Motor neuron (in vitro differentiated cells): ENCODE data around the gene TMEM170B. TPM values are rescaled to one million over a fixed set of nuclear protein-coding genes. Genes with fewer than 3 reads are reported as not detected.

Experiments used
- ATAC-seq, 8 experiments: fragments of 200-7000 bp; cut with Tn5 transposase; replicated peaks in 6 of 8; 2 replicates each; pipeline ENCODE4 v1.8.0; 2021; ENCODE audit warnings: mild to moderate bottlenecking in 8 of 8, moderate library complexity in 8 of 8
- H3K27ac ChIP-seq, 2 donors: fragments of 250-450 bp; sonication (Bioruptor Pico); 2 replicates each; pipeline ENCODE4 v1.9.0; 2021; ENCODE audit warnings: antibody characterized with exemption in 2 of 2, mild to moderate bottlenecking in 2 of 2, moderate library complexity in 1 of 2
- H3K4me1 ChIP-seq, 2 donors: fragments of 250-450 bp; sonication (Bioruptor Pico); replicated peaks in 1 of 2; 2 replicates each; pipeline ENCODE4 v1.6.1; 2021; ENCODE audit warnings: antibody characterized with exemption in 2 of 2, mild to moderate bottlenecking in 2 of 2, moderate library complexity in 1 of 2
- H3K4me3 ChIP-seq, 5 donors: fragments of 250-450 bp; sonication (Bioruptor Pico); 2 replicates each; pipeline ENCODE4 v1.9.0; 2021; ENCODE audit warnings: antibody characterized with exemption in 5 of 5, mild to moderate bottlenecking in 5 of 5, moderate library complexity in 4 of 5
- WGBS, 10 experiments: fragments of 450-650 bp; shearing (Covaris generic); methylation state at CpG; one replicate each; pipeline ENCODE4 v1.0.0; 2022; 5-methylcytosine and 5-hydroxymethylcytosine counted together
- in situ Hi-C, 9 experiments: fragments of 400-800 bp; cut with MboI; loops; one replicate each; pipeline ENCODE4 v1.15.0; 2021; ENCODE audit warnings: low sequenced_read_pairs in 9 of 9, low pct_unique_long_range_greater_than_20kb in 2 of 9; ENCODE audit not compliant: unreplicated experiment in 9 of 9
- total RNA-seq, 8 experiments: library from RNA; unstranded; fragments of 300-600 nt; gene quantifications; 2 replicates each; pipeline versions ENCODE4 v1.2.3 to v1.2.4, GENCODE V29; 2022

Gene TMEM170B
- total RNA-seq, 8 experiments from 2014 or later: 1.0 to 24.1 (median 20.4) TPM

DNA sequence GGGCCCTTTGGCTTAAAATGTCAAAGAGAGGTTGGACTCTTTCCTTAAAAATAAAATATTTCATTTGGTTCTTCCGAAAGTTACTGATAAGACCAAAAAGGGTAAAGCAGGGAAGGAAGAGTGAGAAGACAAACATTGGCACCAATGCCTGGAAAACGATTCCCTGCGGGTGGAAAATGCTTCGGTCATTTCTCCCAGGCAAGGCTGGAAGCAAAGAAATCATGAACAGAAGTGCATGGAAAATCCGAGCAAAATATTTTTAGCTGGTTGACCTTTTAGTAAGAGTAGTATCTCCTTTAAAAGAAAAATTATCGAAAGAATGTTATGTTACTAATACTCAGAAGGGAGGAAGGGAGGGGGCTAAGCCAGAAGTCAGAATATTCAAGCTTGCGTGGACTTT is 62.7 kb downstream of the TMEM170B start:
- ATAC-seq: no peak
- Histone ChIP-seq H3K4me1 (no peaks in the 10 kb centered on the region), H3K4me3 (no peak overlapping the region), H3K27ac (no peak overlapping the region)
- 26 to 100% (median 89%) methylated on average over 1 to 7 of the region's 7 CpGs for WGBS, 10 experiments
- in situ Hi-C loops: loop anchor here in 1 of 9 experiments (25.0 kb wide), 1 partner anchor 1012 kb away; no protein-coding TSS in a partner anchor

DNA sequence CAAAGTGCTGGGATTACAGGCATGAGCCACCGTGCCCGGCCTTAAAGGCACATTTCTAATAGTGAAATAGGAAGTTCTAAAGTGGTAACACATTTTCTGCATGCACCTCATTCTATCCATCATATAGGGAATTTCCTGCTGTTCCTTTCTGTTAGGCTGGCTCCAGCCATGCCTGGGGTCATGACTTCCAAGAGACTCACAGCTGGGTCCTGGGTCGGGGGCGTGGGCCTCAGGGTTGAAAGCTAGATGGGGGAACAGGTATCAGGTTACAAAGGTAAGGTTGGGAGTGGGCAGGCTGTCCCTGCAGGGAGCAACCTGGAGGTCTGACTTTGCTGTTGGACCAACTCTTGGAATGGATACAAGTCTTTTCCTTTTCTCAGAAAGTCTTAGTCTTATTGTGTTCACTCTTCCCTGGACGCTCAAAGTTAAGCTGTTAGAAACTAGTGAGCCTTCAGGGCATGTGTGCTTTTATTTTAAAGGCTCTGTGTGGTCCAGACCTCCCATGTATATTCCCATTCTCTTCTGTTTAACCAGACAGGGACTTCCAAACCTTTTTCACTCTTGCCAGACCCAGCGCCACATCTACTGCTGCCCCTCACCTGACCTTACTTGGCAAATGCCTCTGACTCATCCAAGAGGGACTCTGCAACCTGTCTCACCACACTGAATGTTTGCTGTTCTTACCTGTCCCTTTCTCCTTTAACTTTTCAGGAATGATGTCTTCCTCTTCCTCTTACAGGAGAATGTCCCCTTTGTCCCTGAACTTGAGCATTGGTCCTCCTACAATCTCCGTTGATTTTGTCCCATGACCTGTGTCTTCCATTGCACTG is 64.4 kb downstream of the TMEM170B start:
- ATAC-seq: no peak
- WGBS, 10 experiments: 51 to 98% (median 77%) methylated on average over 1 to 5 of the region's 7 CpGs
- Histone ChIP-seq H3K27ac (no peak overlapping the region), H3K4me3 (no peak overlapping the region), H3K4me1 (peaks cover 2 to 4% of the 10 kb centered on the region in 2 donors)
- in situ Hi-C loops: loop anchor here in 1 of 9 experiments (25.0 kb wide), 1 partner anchor 1010 kb away; no protein-coding TSS in a partner anchor

DNA sequence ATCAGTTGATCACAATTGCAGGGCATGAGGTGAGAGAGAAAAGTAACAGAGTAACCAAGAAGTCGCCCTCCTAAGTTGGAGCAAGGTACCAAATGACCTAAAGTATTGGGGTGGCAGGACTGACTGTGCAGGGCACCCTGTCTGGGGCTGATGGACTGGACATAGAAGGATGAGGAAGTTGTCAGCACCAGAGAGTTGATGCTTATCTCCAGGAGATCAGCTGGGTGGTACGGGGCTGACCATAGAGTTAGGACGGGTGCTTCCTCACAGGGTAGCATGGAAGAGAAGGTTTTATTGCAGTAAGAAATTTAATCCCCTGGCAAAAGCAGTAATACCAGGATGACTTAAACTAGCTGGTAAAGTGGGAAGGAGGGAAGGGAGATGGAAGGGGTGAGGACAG is 66.7 kb downstream of the TMEM170B start:
- Histone ChIP-seq H3K4me1 (peaks cover 2 to 4% of the 10 kb centered on the region in 2 donors), H3K27ac (no peak overlapping the region), H3K4me3 (no peak overlapping the region)
- in situ Hi-C loops: loop anchor here in 1 of 9 experiments (25.0 kb wide), 1 partner anchor 1008 kb away; no protein-coding TSS in a partner anchor
- 40 to 95% (median 92%) methylated on average over 1 to 3 of the region's 3 CpGs; no CpG with 5 or more reads in 3 of the 10 experiments for WGBS, 10 experiments
- no peak for ATAC-seq

DNA sequence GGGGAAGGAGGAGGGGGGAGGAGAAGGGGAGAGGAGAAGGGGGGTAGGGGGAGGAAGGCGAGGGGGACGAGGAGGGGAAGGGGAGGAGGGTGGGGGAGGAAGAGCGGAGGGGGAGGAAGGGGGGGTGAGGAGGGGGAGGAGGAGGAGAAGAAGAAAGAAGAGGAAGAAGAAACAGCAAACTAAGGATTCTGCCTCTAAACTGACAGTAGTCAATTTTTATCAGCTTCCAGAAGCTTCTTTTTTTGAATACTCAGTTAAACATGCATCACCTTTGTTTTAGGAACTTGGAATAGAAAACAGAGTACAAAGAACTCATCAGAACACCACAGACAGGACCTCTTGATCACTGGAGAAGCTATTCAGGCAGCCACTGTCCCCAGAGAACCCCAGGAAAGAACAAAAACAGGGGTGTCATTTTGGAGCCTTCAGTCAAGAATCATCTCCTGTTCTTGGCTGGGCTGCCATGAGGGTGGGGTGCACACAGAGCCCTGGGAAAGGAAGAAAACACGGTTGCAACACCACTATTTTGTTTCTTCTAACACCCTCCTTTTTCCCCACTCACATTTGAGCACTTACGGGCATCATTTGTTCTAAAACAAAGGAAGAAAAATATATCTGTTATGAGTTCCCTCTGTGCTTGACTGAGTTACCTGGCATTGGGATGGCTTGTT is 67.4 kb downstream of the TMEM170B start:
- WGBS, 10 experiments: 0 to 90% (median 58%) methylated on average over 1 to 2 of the region's 5 CpGs; no CpG with 5 or more reads in 2 of the 10 experiments
- no peak overlapping the region for H3K27ac ChIP-seq
- no peak for ATAC-seq
- H3K4me1 ChIP-seq: peaks cover 2 to 4% of the 10 kb centered on the region in 2 donors
- no peak overlapping the region for H3K4me3 ChIP-seq
- in situ Hi-C loops: loop anchor here in 1 of 9 experiments (25.0 kb wide), 1 partner anchor 1007 kb away; no protein-coding TSS in a partner anchor

DNA sequence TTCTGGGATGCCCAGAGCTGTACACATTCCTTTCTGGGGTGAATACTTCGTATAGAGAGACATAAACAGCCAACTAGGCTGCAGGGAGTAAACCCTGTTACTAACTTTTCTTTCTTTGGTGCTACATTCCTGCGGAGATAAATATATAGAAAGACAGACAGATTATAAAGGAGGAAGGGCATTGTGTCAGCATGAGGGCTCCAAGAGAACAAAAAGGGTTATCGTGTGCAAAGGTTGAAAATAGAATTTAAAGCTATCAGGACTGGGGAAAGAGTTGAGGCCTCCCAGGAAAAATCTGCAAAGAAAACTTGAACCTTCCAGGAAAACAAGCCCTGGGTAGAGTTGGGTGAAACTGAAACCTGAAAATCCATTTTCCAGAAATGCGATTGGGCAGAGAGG is 68.0 kb downstream of the TMEM170B start:
- H3K27ac ChIP-seq: no peak overlapping the region
- no peak overlapping the region for H3K4me3 ChIP-seq
- WGBS, 10 experiments: 50 to 100% (median 89%) methylated on average over 1 to 4 of the region's 4 CpGs; no CpG with 5 or more reads in 1 of the 10 experiments
- no peak for ATAC-seq
- in situ Hi-C loops: loop anchor here in 1 of 9 experiments (25.0 kb wide), 1 partner anchor 1007 kb away; no protein-coding TSS in a partner anchor
- peaks cover 2 to 4% of the 10 kb centered on the region in 2 donors for H3K4me1 ChIP-seq

DNA sequence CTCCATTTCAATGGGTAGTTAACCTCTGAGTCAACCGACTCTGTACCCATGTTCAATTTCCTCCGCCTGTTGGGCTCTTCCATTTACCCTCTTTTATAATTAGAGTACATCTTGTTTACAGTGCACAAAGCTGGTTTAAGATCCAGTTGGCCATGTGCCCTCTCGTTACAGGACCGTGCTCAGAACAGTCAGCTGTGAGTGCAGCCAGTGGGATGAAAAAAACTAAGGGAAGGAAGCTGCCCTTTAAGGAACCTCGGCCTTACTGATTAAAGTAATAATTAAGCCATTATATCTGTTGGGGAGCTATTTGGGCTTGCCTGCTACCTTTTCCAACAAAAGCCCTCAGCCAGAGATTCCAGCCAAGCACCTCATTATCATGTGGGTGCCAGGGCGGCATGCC is 68.8 kb downstream of the TMEM170B start:
- ATAC-seq: peak in 1 of 8 experiments; percentile 19
- WGBS, 10 experiments: 60 to 100% (median 82%) methylated on average over 1 to 6 of the region's 6 CpGs; no CpG with 5 or more reads in 1 of the 10 experiments
- Histone ChIP-seq H3K27ac (no peak overlapping the region), H3K4me3 (no peak overlapping the region), H3K4me1 (peaks cover 2 to 4% of the 10 kb centered on the region in 2 donors)
- in situ Hi-C loops: loop anchor here in 1 of 9 experiments (25.0 kb wide), 1 partner anchor 1006 kb away; no protein-coding TSS in a partner anchor

DNA sequence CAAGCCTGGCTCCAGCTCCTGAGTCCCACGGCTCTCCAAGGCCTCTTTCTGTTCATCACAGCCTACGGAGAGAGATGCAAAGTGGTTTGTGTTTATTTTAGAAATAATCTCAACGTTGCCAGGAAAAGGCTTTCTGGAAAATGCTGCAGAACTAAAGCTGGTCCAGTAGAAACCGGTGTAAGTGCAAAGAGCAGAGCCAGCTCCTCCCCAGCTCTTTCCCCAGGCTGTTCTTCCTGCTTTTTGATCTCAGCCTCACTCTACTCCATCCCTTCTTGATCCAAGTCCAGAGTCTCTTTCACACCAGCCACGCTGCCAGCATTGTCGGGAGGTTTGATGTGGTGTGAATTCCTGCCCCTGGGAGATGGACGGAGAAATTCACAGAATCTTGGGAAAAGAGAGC is 69.8 kb downstream of the TMEM170B start:
- no peak overlapping the region for H3K4me3 ChIP-seq
- peak in 3 of 8 experiments; percentile 48 to 74 (median 60) for ATAC-seq
- H3K27ac ChIP-seq: no peak overlapping the region
- in situ Hi-C loops: loop anchor here in 1 of 9 experiments (25.0 kb wide), 1 partner anchor 1005 kb away; no protein-coding TSS in a partner anchor
- H3K4me1 ChIP-seq: peaks cover 2 to 4% of the 10 kb centered on the region in 2 donors
- WGBS, 10 experiments: 0 to 100% (median 67%) methylated on average over 1 to 4 of the region's 7 CpGs; no CpG with 5 or more reads in 2 of the 10 experiments

DNA sequence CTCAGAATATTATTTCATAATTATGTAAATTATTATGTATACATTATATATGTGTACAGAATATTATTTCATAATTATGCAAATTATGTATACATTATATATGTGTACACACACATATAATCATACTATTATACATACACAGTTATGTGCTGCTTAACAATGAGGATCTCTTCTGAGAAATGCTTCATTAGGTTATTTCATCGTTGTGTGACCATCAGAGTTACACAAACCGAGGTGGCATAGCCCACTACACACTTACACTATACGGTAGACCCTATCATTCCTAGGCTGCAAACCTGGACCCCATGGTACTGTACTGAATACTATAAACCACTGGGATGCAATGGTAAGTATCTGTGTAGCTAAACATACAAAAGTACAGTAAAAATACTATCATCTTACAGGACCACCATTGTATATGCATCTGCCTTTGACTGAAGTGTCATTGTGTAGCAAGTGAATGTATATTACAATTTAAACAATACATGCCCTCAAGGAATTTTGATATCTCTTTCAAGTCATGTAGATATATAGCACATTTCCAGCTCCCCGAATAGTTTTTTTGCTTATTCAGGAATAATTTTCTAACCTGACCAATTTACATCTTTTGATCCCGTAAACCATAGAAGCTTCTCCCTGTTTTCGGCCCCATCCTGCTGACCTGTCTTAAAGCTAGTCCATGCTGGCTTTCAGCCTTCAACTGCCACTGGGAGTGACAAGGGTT is 71.2 kb downstream of the TMEM170B start:
- peaks cover 2 to 4% of the 10 kb centered on the region in 2 donors for H3K4me1 ChIP-seq
- in situ Hi-C loops: loop anchor here in 1 of 9 experiments (25.0 kb wide), 1 partner anchor 1004 kb away; no protein-coding TSS in a partner anchor
- WGBS, 10 experiments: 78 to 100% (median 93%) methylated on average over 1 to 6 of the region's 6 CpGs
- peak in 1 of 8 experiments; percentile 29 for ATAC-seq
- H3K4me3 ChIP-seq: no peak overlapping the region
- no peak overlapping the region for H3K27ac ChIP-seq

DNA sequence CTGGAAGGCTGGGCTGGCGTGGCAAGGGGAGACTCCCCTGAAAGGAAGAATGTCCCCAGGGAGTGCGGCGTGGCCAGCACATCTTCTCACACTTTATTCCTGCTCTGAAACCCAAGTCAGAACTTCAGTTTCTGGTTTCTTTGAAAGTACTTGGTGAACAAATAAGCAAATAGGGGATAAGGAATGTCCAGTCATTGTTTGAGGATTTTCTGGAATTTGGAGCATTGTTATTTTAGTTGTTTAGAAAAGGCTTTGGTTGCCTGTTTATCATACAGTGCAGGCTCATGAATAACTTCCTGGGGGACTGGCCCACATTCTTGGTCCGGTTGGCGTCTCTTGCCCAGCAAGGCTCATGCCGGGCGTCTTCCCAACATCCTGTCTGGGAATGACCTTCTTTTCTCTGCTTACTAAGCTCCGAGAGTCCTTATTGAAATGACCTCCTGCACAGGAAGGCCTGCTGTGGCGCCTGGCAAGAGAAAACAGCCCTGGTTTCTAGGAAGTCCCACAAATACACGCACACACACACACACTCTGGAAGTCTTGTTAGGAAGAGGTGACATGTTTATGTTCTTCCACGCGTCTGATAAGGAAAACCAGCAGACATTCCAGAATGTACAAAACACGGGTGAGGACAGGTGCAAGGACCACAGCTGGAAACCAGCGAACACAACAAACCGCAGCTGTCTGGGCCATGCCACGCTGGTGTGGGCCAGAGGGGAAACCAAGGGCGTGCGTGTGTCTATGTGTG is 71.9 kb downstream of the TMEM170B start:
- peak in 4 of 8 experiments; percentile 24 to 36 (median 28) for ATAC-seq
- Histone ChIP-seq H3K4me3 (no peak overlapping the region), H3K27ac (no peak overlapping the region), H3K4me1 (peaks cover 2 to 4% of the 10 kb centered on the region in 2 donors)
- in situ Hi-C loops: loop anchor here in 1 of 9 experiments (25.0 kb wide), 1 partner anchor 1003 kb away; no protein-coding TSS in a partner anchor
- WGBS, 10 experiments: 55 to 100% (median 76%) methylated on average over 2 to 17 of the region's 18 CpGs

DNA sequence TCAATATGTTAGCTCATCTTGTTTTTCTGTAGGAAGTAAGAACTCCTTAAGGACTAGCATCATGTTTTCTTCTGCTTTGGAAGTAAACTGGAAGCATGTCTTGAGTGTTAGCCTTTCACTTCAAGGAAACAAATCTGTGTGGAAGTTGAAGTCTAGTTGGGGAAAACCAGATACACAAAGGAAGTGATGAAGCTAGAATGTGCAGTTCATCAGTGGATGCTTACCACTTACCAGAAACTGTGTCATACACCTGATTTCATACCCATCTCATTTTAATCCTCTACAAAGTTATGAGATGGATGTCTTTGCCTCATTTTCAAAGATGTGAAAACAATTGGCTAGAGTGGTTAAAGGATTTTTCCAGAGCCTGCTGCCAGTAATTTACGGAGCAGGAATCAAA is 75.8 kb downstream of the TMEM170B start:
- no peaks in the 10 kb centered on the region for H3K4me1 ChIP-seq
- ATAC-seq: no peak
- in situ Hi-C loops: loop anchor here in 1 of 9 experiments (25.0 kb wide), 1 partner anchor 999 kb away; no protein-coding TSS in a partner anchor
- no peak overlapping the region for H3K4me3 ChIP-seq
- WGBS, 10 experiments: 90 to 100% (median 100%) methylated on average over 1 of the region's 1 CpG; no CpG with 5 or more reads in 4 of the 10 experiments
- H3K27ac ChIP-seq: no peak overlapping the region

DNA sequence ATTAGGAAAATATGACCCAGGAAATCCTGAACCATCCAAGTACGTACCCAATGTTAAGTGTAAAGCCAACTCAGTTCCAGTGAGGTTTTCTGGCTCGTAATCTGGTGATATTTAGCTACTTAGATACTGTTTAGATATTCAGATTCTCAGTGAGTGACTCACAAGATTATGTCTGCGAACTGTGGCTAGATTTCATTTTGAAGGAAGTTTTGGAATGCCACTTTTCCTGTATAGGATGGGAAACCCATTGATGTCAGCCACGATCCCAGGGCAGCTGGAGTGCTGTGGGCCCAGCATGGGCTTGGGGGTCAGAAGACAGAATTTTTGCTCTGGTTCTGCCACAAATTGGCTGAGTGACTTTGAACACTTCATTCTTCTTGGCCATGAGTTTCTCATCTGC is 76.3 kb downstream of the TMEM170B start:
- WGBS, 10 experiments: 22 to 100% (median 79%) methylated on average over 2 to 4 of the region's 4 CpGs; no CpG with 5 or more reads in 3 of the 10 experiments
- in situ Hi-C loops: loop anchor here in 1 of 9 experiments (25.0 kb wide), 1 partner anchor 998 kb away; no protein-coding TSS in a partner anchor
- H3K4me1 ChIP-seq: no peaks in the 10 kb centered on the region
- no peak overlapping the region for H3K4me3 ChIP-seq
- no peak for ATAC-seq
- H3K27ac ChIP-seq: no peak overlapping the region
